Colon (tissue), 2 donors: ENCODE results near the gene MED12L.

ENCODE experiments used
- FAIRE-seq: peaks from 2 replicates; lab custom pipeline; 2012; peaks lifted over from hg19 to GRCh38; lab: Jason Lieb, UNC
- donor health status: control.
- donor health status: control.

MED12L gene

GRCh38 chr3:151300539-151300938 is 215.1 kb downstream of the MED12L start:
- FAIRE-seq: no peak

- FAIRE-seq: no peak
Measured at GRCh38 chr3:151301787-151302186, 216.3 kb downstream of the MED12L start.

GRCh38 chr3:151303751-151304150 is 218.3 kb downstream of the MED12L start:
- FAIRE-seq: no peak

- no peak for FAIRE-seq
Measured at GRCh38 chr3:151305060-151305774, 219.8 kb downstream of the MED12L start.

- no peak for FAIRE-seq
Measured at GRCh38 chr3:151305775-151306151, 220.3 kb downstream of the MED12L start.

- FAIRE-seq: no peak
Measured at GRCh38 chr3:151306168-151306810, 220.8 kb downstream of the MED12L start.

GRCh38 chr3:151307131-151307530 is 221.7 kb downstream of the MED12L start:
- no peak for FAIRE-seq

GRCh38 chr3:151307583-151308488 is 222.4 kb downstream of the MED12L start:
- FAIRE-seq: no peak

- FAIRE-seq: no peak
Measured at GRCh38 chr3:151309566-151309965, 224.1 kb downstream of the MED12L start.

- FAIRE-seq: no peak
Measured at GRCh38 chr3:151312972-151313371, 227.5 kb downstream of the MED12L start.

GRCh38 chr3:151314137-151314536 is 228.7 kb downstream of the MED12L start:
- no peak for FAIRE-seq

GRCh38 chr3:151314593-151314992 is 229.1 kb downstream of the MED12L start:
- FAIRE-seq: no peak

GRCh38 chr3:151315136-151315535 is 229.7 kb downstream of the MED12L start:
- FAIRE-seq: no peak

GRCh38 chr3:151315846-151316245 is 230.4 kb downstream of the MED12L start:
- FAIRE-seq: no peak

- no peak for FAIRE-seq
Measured at GRCh38 chr3:151316267-151316991, 231.0 kb downstream of the MED12L start, which contains the start of gene GPR87. Gene GPR87 (minus strand): TSS chr3:151316820. CDS start chr3:151300100, 16,720 bp downstream.

GRCh38 chr3:151318313-151318712 is 232.8 kb downstream of the MED12L start:
- no peak for FAIRE-seq

- no peak for FAIRE-seq
Measured at GRCh38 chr3:151318991-151319390, 233.5 kb downstream of the MED12L start.

GRCh38 chr3:151319628-151320027 is 234.2 kb downstream of the MED12L start:
- no peak for FAIRE-seq

GRCh38 chr3:151320131-151320530 is 234.7 kb downstream of the MED12L start:
- no peak for FAIRE-seq

GRCh38 chr3:151321526-151321925 is 236.1 kb downstream of the MED12L start:
- FAIRE-seq: no peak

- FAIRE-seq: no peak
Measured at GRCh38 chr3:151322511-151322910, 237.0 kb downstream of the MED12L start.

- FAIRE-seq: peak; percentile 68
Measured at GRCh38 chr3:151327571-151328198, 242.2 kb downstream of the MED12L start.
